Effector CD4-positive, alpha-beta T cell (primary cell): ENCODE measurements around the gene PPP2R2C.

Source experiments
- DNase-seq: peaks from one replicate; pipeline ENCODE4 v3.0.0-alpha.2; 2020

Gene PPP2R2C

DNA sequence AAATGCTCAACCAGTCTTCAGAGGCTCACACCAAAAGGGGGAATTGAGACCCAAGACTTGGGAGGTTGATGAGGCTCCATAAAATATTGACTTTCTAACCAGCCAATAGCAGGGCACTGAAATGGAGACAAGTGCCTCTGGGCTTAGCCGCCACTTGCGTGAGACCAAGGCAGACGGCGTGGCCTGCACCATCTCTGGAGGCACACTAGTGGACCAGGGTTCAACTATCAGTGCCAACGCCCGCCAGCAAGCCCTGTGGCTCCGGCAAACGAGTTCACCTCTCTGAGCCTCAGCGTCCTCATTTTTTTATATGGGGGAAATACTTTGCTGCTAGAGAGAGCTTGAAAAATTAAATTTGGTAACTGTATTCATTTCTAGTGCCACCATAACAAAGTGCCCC is 50.3 kb downstream of the PPP2R2C start:
- no peak for DNase-seq

DNA sequence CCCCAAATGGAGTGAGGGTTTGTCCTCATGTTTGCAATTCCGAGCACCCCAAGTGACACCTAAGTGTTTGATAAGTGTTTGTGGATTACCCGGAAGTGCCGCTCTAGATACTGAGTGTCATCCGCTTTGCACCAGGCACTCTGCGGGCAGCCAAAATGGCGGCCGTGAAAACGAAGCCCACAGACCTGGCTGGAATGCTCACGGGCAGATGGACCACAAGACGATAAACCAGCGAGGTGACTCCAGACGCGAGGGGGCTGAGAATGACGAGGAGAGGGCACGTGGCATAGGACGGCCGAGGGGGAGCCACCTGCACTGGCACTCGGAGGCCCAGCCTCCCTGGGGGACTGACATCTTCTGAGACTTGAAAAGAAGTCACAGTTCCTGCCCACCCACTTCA is 51.0 kb downstream of the PPP2R2C start:
- no peak for DNase-seq

DNA sequence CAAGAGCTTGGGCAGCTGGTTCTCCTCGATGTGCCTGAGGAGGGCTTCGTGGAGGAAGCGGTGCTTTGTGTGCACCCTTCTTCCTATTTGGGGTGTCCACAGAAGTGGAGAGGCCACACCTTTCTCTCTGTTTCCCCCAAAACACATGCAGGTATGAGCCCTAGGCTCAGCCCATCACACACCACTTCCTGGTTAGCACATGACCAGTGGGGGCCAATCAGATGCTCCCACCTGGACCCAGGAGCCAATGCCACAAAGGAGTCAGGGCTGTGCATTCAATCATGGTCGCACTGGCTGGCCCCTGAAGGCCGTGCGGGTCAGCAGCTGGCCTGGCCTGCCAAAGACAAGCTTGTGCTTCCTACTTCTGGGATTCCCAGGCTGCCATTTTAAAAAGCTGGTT is 51.4 kb downstream of the PPP2R2C start:
- DNase-seq: no peak

DNA sequence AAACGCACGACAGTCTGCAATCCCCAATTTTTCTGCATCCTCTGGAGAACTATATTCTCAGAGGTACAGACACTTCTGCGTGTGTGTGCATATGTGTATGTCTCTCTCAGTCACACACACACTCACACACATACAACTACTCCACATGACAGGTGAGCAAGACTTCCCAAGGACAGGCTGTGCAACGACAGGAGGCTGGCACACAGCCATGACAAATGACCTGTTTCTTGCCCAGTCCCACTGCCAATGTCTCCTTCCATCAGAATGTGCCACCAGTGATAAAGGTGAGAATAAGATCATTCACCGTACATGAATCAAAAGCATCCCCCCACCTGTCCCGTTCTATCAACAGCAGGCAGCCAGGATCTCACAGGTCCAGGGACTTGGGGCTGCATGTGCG is 52.4 kb downstream of the PPP2R2C start:
- DNase-seq: no peak

DNA sequence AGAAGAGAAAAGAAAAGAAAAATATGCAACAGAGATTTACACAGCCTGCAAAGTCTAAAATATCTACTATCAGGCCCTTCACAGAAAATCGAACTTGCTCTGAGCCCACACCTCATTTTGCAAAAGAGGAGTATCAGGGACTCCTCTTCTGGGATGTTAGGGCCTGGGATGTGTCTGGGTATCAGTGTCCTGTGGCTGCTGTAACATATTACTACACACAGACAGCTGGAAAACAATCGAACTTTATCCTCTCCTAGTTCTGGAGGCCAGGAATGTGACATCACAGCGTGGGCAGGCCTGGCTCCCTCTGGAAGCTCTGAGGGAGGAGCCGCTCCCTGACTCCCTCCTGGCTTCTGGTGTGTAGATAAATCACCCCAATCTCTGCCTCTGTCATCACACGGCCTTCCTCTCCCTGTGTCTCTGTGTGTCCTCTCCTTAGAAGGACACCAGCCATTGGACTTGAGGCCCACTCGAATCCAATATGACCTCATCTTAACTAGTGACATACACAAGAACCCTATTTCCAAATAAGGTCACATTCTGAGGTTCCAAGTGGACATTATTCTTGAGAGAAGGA is 52.9 kb downstream of the PPP2R2C start:
- no peak for DNase-seq

DNA sequence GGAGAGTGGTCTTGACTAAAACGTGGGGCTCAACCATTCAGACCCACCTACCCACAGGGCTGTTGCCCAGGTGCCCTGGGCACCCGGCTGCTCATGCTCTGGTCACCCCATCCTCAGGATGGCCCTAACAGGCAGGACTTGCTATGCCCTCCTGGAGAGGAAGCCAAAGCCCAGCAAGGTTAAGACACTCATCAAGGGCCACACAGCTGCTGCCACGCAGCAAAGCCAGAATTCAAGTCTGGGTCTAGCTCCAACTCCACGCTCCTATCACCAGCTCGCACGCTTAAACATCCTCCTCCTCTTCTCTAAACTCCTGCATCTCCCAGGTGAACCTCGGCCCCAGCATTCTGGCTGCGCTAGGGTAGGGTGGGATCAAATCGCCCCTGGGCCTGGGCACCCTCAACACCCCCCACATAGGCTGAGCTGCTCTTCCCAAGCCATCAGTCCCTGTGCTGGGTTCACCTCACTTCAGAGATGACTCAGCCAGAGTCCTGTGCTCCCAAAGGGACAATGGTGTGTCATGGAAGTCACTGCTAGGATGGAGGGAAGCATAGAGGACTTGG is 54.1 kb downstream of the PPP2R2C start:
- DNase-seq: no peak

DNA sequence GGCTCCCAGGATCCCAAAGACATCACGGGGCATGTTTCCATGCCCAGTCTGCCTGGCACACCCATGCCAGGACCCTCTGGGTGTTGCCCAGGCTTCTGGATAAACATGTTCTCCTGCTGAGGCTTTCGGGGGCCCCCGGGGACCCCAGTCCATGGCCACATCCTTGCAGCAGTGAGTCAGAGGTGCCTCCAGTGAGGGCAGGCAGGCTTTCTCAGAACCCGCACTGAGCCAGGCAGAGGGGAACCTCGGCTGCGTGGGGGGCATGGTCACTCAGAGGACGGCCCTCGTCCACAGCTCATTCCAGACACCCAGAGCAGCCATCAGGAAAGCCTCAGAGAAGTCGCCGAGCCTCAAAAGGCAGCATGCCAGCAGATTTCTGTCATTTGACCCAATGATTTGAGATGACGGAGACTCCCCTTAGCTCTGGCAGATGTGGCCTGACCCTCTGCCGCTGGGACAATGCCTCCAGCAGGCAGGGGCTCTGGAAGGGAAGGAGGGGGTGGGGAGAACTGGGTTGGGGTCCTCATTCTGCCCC is 54.8 kb downstream of the PPP2R2C start:
- no peak for DNase-seq

DNA sequence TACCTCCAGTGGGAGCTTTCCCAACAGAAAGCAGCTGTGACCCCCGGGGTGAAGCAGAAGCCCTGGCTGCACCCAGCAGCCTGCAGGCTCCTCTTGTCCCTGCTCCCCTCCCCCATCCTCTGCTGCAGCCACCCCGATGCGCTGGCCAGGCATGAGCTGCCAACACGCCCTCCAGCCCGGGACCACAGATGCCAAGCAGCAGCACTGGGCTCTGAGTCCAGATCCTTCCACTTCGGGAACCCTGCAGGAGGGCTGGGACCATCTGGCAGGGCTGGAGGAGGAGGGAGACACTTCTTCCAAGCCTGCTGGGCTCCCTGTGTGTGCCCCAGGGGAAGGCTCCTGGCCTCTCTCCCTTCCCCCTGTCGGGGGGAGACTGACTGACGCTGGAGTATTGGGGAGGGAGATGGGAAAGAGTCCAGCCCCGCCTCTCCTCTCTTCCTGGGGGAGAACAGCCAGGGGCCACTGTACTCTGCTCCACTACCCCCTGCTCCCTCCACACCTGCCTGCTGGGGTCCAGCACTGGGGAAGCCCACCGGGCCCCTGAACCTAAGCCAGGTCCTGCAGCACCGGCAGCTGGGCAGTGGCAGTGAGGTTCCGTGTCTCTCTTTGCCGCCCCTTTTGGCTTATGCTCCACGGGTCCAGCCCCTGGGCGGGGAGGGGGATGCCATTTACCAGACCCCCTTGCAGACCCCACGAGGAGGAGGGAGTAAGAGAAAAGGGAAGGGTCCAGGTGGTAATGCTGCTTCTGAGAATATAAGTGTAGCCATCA is 55.7 kb downstream of the PPP2R2C start:
- no peak for DNase-seq

DNA sequence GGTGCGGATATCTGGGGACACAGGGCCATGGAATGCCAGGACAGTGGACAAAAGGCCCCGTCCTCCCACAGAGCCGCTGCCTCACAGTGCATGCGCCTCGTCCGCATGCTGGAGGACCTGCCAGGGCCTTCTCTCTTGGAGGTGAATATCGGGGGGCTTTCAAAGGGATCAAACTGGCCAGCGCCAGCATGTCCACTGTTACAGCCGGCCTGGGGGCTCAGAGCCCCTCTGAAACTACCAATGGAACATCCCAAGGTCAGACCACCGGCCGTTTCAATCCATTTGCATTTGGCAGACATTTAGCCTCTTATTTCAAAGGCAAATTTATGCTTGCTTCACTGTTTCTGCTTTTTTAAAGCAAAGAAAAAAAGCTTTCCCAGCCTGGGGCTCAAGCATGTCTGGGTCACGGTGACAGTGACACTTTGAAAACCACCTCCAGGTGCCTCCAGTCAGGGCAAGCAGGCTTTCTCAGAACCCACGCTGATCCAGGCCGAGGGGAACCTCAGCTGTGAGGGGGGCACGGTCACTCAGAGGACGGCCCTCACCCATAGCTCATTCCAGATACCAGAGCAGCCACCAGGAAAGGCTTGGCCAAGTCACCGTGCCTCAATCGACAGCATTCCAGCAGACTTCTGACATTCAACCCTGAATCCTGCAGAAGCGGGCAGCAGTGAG is 57.2 kb downstream of the PPP2R2C start:
- DNase-seq: no peak

DNA sequence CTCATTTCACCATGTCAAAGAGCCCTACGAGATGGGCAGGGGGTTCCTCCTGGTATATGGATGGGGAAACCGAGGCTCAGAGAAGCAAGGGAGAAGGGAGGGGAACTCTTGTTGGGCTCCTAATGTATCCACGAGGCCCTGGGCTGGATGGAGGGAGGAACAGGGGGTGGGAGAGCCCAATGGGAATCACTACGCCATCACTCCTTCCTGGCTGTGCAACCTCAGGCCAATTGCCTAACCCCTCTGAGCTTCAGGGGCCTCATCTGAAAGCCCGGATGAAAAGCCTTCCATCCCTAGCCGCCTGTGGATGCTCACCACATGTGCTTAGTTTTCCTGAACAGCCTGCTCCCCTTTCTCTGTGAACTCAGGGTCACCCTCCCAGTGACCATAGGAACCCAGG is 57.8 kb downstream of the PPP2R2C start:
- DNase-seq: no peak

DNA sequence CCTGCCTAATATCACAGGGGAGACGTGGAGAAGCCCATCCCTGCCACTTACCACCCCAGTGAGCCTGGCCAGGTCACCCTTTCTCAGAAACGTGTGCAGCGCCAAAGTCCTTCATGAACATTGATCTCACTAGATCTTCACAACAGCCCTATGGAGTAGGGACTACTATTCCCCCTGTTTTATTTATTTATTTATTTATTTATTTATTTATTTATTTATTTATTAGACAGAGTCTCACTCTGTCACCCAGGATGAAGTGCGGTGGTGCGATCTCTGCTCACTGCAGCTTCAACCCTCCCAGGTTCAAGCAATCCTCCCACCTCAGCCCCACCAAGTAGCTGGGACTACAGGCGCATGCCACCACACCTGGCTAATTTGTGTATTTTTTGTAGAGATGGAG is 61.8 kb downstream of the PPP2R2C start:
- DNase-seq: no peak

DNA sequence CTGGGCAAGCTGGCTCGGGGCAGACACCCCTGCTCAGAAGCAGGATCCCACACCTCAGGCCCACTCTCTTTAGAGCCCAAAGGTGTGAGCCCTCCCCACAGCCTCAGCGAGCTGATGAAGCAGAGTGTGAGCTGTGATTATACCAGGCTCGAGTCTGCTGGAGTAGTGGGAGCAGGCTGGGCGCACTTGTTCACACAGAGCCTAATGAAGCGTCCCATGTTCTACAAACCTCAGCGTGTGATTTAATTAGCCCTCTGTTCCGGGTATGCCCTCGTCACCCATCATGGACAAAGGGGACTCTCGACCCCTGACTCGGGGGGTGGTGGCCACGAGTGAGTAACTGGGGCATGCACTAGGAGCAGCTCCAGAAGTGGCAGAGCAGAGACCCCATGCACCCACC is 62.3 kb downstream of the PPP2R2C start:
- no peak for DNase-seq

DNA sequence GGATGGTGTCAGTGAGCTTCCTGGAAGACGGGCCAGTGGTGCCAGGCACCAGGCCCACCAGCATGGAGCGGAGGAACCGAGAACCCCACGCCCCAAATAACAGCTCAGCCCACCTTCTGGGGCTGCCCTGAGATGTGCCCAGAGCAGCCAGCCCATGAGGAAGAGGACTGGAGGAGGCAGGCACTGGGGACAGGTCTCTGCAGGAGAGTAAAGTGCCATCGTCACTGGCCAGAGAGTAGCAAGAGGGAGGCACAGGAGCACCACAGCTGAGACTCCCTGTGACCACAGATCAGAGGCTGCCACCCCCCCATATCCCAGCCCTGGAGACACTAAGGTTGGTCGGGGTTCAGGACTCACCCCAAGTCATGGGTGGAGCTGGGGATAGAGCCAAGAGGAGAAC is 63.0 kb downstream of the PPP2R2C start:
- DNase-seq: no peak

DNA sequence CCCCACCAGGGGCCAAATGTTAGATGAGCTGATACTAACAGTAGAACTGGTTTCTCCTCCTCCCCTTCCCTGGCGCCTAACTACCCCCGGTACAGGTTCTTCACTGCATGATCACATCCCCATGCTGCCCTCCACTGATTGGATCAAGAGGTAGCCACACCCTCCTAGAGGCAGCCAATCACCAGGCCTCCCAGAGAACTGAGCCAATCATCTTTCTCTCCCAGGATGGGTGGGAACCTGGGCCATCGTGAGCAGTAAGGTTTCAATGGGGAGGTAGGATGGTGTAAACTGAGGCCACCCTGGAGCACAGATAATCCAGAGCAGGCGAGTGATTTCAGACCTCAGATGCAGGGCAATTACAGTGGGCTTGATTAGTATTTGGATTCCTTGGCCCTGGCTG is 64.2 kb downstream of the PPP2R2C start:
- no peak for DNase-seq

DNA sequence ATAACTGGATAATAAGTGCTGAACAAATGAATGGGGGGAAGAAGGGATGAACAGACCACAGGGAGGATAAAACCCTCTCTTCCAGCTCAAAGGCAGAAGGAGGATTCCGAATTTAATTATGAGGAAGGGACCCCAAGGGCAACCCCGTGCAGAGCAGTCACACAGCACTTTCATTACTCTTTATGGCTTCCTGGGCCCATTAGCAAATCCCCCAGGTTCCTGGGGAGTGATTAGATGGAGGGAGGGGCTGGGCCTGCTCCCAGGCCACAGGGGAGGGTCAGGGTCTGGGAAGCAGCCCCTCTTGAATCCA is 67.1 kb downstream of the PPP2R2C start:
- no peak for DNase-seq

DNA sequence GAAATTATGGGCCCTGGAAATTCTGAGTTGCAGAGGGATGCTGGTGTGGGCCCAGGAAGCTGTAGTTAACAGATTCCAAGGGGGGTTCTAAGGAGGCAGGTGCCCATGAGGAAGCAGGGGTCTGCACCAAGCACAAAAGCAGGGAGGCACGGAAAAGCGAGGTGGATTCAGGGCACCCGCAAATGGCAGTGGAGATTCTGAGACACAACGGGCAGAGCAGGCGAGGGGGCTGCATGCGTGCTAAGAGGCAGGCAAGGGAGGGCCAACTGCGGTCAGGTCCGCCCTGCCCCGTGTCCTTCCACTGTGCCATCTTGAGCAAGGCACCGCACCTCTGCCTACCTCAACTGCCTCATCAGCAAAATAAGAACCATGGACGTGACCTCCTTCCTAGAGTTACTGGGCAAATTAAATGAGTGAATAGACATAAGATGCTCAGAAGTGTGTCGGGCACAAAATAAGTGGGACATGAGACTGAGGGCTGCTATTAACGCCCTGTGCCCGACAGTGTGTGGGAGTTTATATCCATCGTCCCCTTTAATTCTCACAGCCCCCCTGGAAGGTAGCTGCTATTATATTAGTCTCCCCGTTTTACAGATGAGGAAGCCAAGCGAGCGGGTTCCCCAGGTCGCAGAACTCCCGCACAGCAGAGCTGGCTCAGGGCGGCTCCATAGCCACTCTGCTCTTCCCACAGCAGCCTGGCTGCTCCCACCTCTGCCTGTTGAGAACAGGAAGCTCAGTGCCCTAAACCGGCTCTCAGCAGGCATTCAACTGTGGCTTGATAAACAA is 67.6 kb downstream of the PPP2R2C start:
- no peak for DNase-seq

DNA sequence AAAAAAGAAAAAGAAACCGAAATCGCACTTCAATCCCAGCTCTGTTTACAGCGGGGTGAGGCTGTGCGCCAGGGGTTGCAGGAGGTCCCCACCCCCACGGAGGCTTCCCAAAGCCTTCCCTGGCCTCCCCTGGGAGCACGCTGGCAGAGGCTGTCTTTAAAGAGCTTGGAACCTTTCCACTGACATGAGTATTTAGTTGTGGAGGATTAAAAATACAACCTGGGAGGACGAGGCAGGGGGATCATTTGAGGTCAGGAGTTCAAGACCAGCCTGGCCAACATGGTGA is 69.1 kb downstream of the PPP2R2C start:
- DNase-seq: no peak

DNA sequence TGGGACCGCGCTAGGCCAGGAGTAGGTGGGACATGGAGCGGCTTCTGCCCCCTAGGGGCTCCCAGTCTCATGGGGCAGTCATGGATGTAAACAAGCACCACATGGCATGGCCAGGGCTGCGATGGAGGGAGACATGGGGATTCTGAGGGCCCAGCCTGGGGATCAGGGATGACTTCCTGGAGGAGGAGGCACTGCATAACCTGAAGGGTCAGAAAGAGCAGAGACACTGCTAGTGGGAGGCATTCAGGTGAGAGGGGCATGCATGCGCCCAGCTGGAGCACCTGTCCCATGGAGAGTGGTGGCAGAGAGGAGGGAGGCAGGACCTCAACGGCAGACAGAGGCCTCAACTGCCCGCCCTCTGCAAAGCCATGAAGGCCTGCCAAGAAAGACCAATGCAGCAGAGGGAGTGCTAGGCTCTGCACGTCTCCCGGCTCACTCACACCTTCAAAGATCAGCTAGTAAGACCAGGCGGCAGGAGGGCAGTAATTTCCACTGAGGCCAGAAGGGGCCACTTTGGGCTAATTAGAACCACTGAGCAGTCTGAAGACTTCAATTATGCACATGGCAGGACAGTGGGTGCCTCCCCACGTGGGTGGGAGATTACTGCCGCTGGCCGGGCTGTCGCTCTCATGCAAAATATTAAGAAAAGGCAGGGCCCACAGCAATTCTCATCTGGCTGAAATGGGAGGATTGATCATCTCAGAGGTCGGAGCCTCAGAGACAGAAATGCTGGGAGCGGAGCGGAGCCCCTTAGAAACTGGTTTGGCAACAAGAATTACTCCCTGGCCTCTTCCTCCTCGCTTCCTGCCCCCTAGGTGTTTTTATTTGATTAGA is 69.6 kb downstream of the PPP2R2C start:
- no peak for DNase-seq

DNA sequence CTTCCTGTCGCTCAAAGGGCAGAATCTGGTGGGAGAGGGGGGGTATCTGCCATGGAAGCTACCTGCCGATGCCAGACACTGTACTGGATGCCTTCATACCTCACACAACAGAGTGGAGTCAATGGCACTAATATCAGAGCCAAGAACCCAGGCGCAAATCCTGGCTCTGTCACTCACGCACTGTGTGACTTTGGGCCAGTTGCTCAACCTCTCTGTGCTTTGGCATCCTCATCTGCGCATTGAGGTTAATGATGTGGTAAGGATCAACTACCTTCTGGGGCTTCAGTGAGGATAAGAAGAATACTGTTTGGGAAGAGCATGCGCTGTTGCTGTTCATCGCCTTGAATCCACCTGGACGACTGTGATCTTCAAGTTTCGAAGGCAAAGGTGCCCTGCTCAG is 70.6 kb downstream of the PPP2R2C start:
- no peak for DNase-seq

DNA sequence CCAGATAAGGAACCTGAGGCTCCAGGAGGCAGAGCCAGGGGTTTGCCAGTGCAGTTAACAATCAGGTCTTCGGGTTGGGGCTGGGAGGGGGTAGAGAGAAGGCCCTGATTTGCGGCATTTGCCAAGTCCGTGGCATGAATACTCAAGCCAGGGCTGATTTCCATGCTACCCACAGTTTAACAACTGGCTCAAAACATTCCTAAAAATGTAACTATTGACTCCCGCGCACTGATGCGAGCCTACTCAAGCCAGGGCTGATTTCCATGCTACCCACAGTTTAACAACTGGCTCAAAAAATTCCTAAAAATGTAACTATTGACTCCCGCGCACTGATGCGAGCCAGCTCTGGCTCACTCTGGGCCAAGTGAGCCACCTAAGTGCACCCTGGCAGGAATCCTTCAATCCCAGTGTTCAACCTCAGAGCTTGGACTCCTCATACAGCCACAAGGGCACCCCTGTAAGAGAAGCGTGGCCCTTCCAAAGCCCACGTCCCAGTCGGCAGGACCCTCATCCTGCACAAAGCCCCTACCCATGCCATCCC is 75.6 kb downstream of the PPP2R2C start:
- DNase-seq: no peak

DNA sequence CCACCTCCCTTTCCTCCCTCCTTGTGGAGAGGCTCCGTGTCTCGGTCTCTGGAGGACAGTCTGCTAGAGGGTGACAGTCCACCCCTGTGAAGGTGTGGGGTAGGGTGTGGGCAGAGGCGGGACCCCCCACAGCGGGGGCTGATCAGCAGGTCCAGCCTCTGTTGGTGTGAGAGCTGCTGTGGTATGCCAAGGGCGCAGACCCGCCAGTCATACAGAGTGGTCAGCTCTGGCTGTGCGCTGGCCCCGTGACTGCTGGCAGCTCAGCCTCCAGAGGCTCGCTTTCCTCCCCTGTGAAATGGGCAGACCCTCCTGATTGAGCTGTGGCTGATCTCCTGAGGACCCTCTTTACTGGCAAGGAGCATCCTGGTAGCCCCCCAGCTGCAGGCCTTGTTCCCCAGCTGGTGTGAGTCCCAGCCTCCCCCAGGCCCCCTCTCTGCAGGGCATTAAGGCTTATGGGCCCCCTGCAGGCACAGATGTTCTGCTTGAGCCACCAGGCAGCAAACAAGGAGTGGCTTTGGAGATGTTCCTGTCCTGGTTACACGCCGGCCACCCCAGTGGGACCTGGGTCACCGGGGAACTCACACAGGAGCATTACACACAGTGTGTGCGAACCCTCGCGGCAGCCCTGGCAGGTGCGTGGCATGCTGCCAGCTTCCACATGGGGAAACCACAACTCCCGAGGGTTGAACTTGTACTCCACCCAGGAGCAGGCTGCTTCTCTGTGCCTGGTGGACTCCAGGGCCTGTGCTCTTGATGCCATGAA is 76.8 kb downstream of the PPP2R2C start:
- no peak for DNase-seq
